ENCODE results near the gene PCSK5.

The PCSK5 gene

DNA sequence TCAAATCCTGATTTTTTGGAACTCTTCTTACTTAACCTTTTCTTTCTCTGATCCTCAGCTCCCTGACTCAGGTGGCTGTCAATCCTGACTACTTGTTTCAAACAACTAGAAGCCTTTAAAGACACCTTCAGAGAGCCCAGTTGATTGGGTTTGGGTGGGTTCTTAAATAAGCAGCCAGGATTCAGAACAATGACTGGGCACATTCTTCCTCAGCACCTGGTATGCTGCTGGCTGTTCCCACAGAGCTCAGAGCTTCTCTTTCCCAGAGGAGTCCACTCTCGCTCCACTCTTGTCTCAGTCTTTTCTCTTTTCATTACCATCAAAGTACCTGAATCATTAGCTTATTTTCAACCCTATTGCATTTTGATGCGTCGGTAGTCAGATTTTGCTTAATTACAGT lies 22.5 kb downstream of the PCSK5 start:
- Histone ChIP-seq H3K27me3 (replicated peaks; ENCODE audit: control insufficient read depth, insufficient read depth, low read length) (no peaks in the 10 kb centered on the region), H3K4me3 (replicated peaks; ENCODE audit: low read depth, low read length) (no peak overlapping the region), H3K36me3 (ENCODE audit: control insufficient read depth, insufficient read depth, low read length) (no peaks in the 10 kb centered on the region)
- TF ChIP-seq, protein P1, sequence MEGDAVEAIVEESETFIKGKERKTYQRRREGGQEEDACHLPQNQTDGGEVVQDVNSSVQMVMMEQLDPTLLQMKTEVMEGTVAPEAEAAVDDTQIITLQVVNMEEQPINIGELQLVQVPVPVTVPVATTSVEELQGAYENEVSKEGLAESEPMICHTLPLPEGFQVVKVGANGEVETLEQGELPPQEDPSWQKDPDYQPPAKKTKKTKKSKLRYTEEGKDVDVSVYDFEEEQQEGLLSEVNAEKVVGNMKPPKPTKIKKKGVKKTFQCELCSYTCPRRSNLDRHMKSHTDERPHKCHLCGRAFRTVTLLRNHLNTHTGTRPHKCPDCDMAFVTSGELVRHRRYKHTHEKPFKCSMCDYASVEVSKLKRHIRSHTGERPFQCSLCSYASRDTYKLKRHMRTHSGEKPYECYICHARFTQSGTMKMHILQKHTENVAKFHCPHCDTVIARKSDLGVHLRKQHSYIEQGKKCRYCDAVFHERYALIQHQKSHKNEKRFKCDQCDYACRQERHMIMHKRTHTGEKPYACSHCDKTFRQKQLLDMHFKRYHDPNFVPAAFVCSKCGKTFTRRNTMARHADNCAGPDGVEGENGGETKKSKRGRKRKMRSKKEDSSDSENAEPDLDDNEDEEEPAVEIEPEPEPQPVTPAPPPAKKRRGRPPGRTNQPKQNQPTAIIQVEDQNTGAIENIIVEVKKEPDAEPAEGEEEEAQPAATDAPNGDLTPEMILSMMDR (IDR thresholded peaks at IDR 0.05; ENCODE audit: insufficient read depth, low read length, poor library complexity, severe bottlenecking): no peak
- DNase-seq (ENCODE audit: extremely low read depth, insufficient read length): no peak

DNA sequence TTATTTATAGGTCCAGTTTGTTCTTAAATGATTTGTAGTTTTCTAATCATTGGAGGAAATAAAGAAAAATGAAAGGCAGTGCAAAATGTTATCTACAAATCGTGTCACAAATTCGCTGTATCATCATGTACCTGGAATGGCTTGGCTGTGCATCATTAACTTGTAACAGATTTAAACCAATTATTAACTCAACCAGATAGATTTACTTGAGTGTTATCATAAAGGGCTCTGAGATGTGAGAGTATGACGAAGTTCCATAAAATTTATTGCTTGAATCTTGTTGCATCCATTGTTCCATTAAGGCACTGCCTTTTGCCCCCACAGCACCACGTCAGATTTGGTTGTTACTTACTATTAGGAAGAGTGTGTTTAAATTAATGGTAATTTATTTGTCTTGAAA lies 23.5 kb downstream of the PCSK5 start:
- Histone ChIP-seq H3K27me3 (replicated peaks; ENCODE audit: control insufficient read depth, insufficient read depth, low read length) (no peaks in the 10 kb centered on the region), H3K4me3 (replicated peaks; ENCODE audit: low read depth, low read length) (no peak overlapping the region), H3K36me3 (ENCODE audit: control insufficient read depth, insufficient read depth, low read length) (no peaks in the 10 kb centered on the region)
- TF ChIP-seq, protein P1 (IDR thresholded peaks at IDR 0.05; ENCODE audit: insufficient read depth, low read length, poor library complexity, severe bottlenecking): no peak
- no peak for DNase-seq (ENCODE audit: extremely low read depth, insufficient read length)

DNA sequence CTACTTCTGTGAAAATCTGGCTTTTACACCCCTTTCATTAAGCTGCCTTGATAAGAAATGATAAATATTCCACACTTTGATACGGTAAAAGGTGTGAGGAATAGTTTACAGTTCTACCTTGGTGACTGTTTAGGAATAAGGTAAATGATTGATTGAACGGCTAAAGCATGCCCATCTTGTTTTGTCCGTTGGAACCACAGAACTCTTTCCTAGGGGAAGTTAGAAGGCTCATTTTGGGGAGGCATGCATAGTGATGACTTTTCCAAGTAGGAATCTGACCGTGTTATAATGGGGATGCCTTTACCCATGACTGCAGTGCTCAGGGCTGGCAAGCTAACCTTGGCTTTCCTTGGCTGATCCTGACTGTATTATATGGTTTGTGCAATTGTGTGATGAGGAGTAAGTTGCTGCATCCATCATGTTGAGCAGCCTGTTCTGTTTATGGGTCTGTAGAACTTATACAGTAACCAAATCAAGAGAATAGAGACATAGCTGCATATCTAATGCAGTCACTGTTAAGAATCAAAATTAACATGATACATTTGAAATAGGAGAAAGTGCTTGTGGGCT lies 24.5 kb downstream of the PCSK5 start:
- Histone ChIP-seq H3K4me3 (replicated peaks; ENCODE audit: low read depth, low read length) (no peak overlapping the region), H3K36me3 (ENCODE audit: control insufficient read depth, insufficient read depth, low read length) (no peaks in the 10 kb centered on the region), H3K27me3 (replicated peaks; ENCODE audit: control insufficient read depth, insufficient read depth, low read length) (no peaks in the 10 kb centered on the region)
- TF ChIP-seq, protein P1 (IDR thresholded peaks at IDR 0.05; ENCODE audit: insufficient read depth, low read length, poor library complexity, severe bottlenecking): no peak
- no peak for DNase-seq (ENCODE audit: extremely low read depth, insufficient read length)

DNA sequence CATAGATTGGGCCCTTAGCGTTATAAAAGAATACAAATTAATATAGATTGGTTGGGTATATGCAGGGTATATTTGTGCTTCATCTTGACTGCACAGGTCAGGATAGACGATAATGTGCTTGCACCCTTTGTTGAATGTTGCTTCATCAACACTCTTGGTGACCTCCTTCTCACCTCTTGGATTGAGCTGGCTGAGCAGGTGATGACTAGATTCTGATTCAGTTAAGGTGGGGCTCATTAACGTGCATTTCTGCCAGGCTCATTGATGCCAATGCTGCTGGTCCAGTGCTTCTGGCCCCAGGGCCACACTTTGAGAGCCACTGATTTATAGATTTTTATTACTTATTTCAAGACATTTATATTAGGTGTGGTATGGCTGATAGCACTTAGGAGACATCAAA lies 27.7 kb downstream of the PCSK5 start:
- Histone ChIP-seq H3K36me3 (ENCODE audit: control insufficient read depth, insufficient read depth, low read length) (no peaks in the 10 kb centered on the region), H3K4me3 (replicated peaks; ENCODE audit: low read depth, low read length) (no peak overlapping the region), H3K27me3 (replicated peaks; ENCODE audit: control insufficient read depth, insufficient read depth, low read length) (no peaks in the 10 kb centered on the region)
- no peak for DNase-seq (ENCODE audit: extremely low read depth, insufficient read length)
- TF ChIP-seq, protein P1 (IDR thresholded peaks at IDR 0.05; ENCODE audit: insufficient read depth, low read length, poor library complexity, severe bottlenecking): no peak

DNA sequence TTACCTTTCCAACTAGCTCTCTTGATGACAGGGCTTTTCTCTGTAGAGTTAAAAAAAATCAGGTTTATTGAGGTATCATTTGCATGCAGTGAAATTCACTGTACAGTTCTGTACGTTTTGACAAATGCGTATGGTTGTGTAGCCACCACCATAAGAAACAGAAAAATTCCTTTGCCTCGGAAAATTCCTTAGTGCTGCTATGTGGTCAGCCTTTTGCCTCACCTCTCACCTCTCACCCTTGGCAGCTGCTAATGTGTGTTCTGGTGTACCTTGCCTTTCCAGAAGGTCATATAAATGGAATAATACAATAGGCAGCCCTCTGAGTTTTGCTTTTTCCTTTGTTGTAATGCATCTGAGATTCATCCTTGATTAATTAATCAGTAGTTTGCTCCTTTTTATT lies 28.4 kb downstream of the PCSK5 start:
- Histone ChIP-seq H3K4me3 (replicated peaks; ENCODE audit: low read depth, low read length) (no peak overlapping the region), H3K27me3 (replicated peaks; ENCODE audit: control insufficient read depth, insufficient read depth, low read length) (no peaks in the 10 kb centered on the region), H3K36me3 (ENCODE audit: control insufficient read depth, insufficient read depth, low read length) (no peaks in the 10 kb centered on the region)
- DNase-seq (ENCODE audit: extremely low read depth, insufficient read length): no peak
- TF ChIP-seq, protein P1 (IDR thresholded peaks at IDR 0.05; ENCODE audit: insufficient read depth, low read length, poor library complexity, severe bottlenecking): no peak

All from GM06990 (cell line).